HEK293 (cell line): ENCODE results near the gene FADS2.

ENCODE experiments used
- CTCF ChIA-PET: fragments of 350-600 bp; formaldehyde crosslinking; extraction: SDS; loops from one replicate; lab custom pipeline; 2021; ENCODE audit warnings: antibody characterized with exemption; lab: Yijun Ruan, JAX
- POLR2A ChIA-PET: fragments of 300-600 bp; formaldehyde crosslinking; extraction: SDS; loops from one replicate; lab custom pipeline; 2020; ENCODE audit warnings: antibody characterized with exemption, inconsistent platforms; lab: Yijun Ruan, JAX
- H3K27ac ChIP-seq: fragments of 200-500 bp; sonication (Bioruptor generic); 2 replicates; pipeline ENCODE4 v1.5.1; 2014; ENCODE audit warnings: low read depth, low read length, control low read depth, inconsistent platforms; ENCODE audit errors: extremely low read depth
- H3K36me3 ChIP-seq, 2 experiments: fragments of 200-500 bp in 1 of 2; sonication (Bioruptor generic) in 1 of 2; 1 replicate in 1 of 2; 2 replicates in 1 of 2; pipeline ENCODE4 v1.5.1; 2014 to 2017; ENCODE audit warnings: inconsistent platforms in 2 of 2, low read length in 2 of 2; ENCODE audit not compliant: control insufficient read depth in 2 of 2, insufficient read depth in 1 of 2
- H3K4me1 ChIP-seq: fragments of 200-500 bp; sonication (Bioruptor generic); 2 replicates; pipeline ENCODE4 v1.5.1; 2014; ENCODE audit warnings: mild to moderate bottlenecking, low read length, inconsistent platforms; ENCODE audit not compliant: control insufficient read depth, insufficient read depth
- H3K4me3 ChIP-seq: 2 replicates; pipeline ENCODE4 v1.5.1; 2011; ENCODE audit warnings: low read depth, mild to moderate bottlenecking, control low read depth, low read length, moderate library complexity
- H3K9me3 ChIP-seq: fragments of 200-500 bp; sonication (Bioruptor generic); 2 replicates; pipeline ENCODE4 v1.5.1; 2014; ENCODE audit warnings: low read depth, low read length, inconsistent platforms; ENCODE audit not compliant: control insufficient read depth, insufficient read depth
- BCL6B ChIP-seq: fragments of 450-650 bp; formaldehyde crosslinking; IDR thresholded peaks from 2 replicates; pipeline ENCODE4 v1.5.1; 2017; ENCODE audit warnings: missing biosample characterization, missing genetic modification characterization
- SCRT1 ChIP-seq: fragments of 450-650 bp; formaldehyde crosslinking; IDR thresholded peaks from 2 replicates; pipeline ENCODE4 v1.5.1; 2016; ENCODE audit warnings: missing biosample characterization, missing genetic modification characterization, borderline replicate concordance
- YY2 ChIP-seq: fragments of 450-650 bp; formaldehyde crosslinking; IDR thresholded peaks from 2 replicates; pipeline ENCODE4 v1.5.1; 2016; ENCODE audit warnings: missing biosample characterization, missing genetic modification characterization
- ZBTB10 ChIP-seq: fragments of 450-650 bp; formaldehyde crosslinking; IDR thresholded peaks from 2 replicates; pipeline ENCODE4 v1.5.1; 2016; ENCODE audit warnings: missing biosample characterization, missing genetic modification characterization
- ZBTB17 ChIP-seq: fragments of 450-650 bp; formaldehyde crosslinking; IDR thresholded peaks from 2 replicates; pipeline ENCODE4 v1.5.1; 2016; ENCODE audit warnings: missing biosample characterization, missing genetic modification characterization
- ZBTB26 ChIP-seq: fragments of 450-650 bp; formaldehyde crosslinking; optimal IDR thresholded peaks from 2 replicates; pipeline ENCODE3; 2016; ENCODE audit warnings: missing biosample characterization, mild to moderate bottlenecking, missing genetic modification characterization
- ZBTB44 ChIP-seq: fragments of 450-650 bp; IDR thresholded peaks from 2 replicates; pipeline ENCODE4 v1.5.1; 2018; ENCODE audit warnings: missing biosample characterization, mild to moderate bottlenecking, missing genetic modification characterization
- ZBTB6 ChIP-seq: fragments of 450-650 bp; formaldehyde crosslinking; IDR thresholded peaks from 2 replicates; pipeline ENCODE4 v1.5.1; 2017; ENCODE audit warnings: missing biosample characterization, missing genetic modification characterization
- ZFP37 ChIP-seq: fragments of 450-650 bp; formaldehyde crosslinking; IDR thresholded peaks from 2 replicates; pipeline ENCODE4 v1.5.1; 2016; ENCODE audit warnings: missing biosample characterization, missing genetic modification characterization
- ZNF112 ChIP-seq: fragments of 450-650 bp; formaldehyde crosslinking; IDR thresholded peaks from 2 replicates; pipeline ENCODE4 v1.5.0; 2017; ENCODE audit warnings: missing biosample characterization, missing genetic modification characterization
- ZNF121 ChIP-seq: fragments of 450-650 bp; formaldehyde crosslinking; IDR thresholded peaks from 2 replicates; pipeline ENCODE4 v1.5.1; 2016; ENCODE audit warnings: missing biosample characterization, missing genetic modification characterization
- ZNF140 ChIP-seq: fragments of 450-650 bp; formaldehyde crosslinking; IDR thresholded peaks from 2 replicates; pipeline ENCODE4 v1.5.1; 2016; ENCODE audit warnings: missing biosample characterization, missing genetic modification characterization
- ZNF221 ChIP-seq: fragments of 450-650 bp; formaldehyde crosslinking; IDR thresholded peaks from 2 replicates; pipeline ENCODE4 v1.5.1; 2017; ENCODE audit warnings: missing biosample characterization, missing genetic modification characterization, borderline replicate concordance
- ZNF354C ChIP-seq: fragments of 450-650 bp; formaldehyde crosslinking; IDR thresholded peaks from 2 replicates; pipeline ENCODE4 v1.5.1; 2016; ENCODE audit warnings: missing biosample characterization, missing genetic modification characterization, low read depth, borderline replicate concordance
- ZNF624 ChIP-seq: fragments of 450-650 bp; formaldehyde crosslinking; IDR thresholded peaks from 2 replicates; pipeline ENCODE4 v1.5.1; 2017; ENCODE audit warnings: missing biosample characterization, missing genetic modification characterization
- ZNF747 ChIP-seq: fragments of 450-650 bp; formaldehyde crosslinking; IDR thresholded peaks from 2 replicates; pipeline ENCODE4 v1.5.1; 2016; ENCODE audit warnings: missing biosample characterization, missing genetic modification characterization
- ZSCAN30 ChIP-seq: fragments of 450-650 bp; IDR thresholded peaks from 2 replicates; pipeline ENCODE4 v1.5.1; 2018; ENCODE audit warnings: missing biosample characterization, mild to moderate bottlenecking, missing genetic modification characterization, moderate library complexity

FADS2 gene

GRCh38 chr11:61851113-61851899 lies 23.2 kb downstream of the FADS2 start:
- CTCF ChIA-PET: interaction anchor here (0.7 kb wide), 1 partner anchor 231 kb away, joined by 3 read pairs; no protein-coding TSS in a partner anchor
- peaks cover 11 to 21% of the 10 kb centered on the region in 2 experiments for H3K36me3 ChIP-seq
- TF ChIP-seq ZBTB26 (tag by site-specific recombination) (no peak), ZNF624 (tag by site-specific recombination) (no peak), ZSCAN30 (tag by site-specific recombination) (no peak), YY2 (tag by site-specific recombination) (no peak), ZNF354C (tag by site-specific recombination) (no peak), ZNF112 (no peak), BCL6B (tag by site-specific recombination) (no peak), ZNF747 (tag by site-specific recombination) (no peak), ZNF221 (tag by site-specific recombination) (no peak), ZNF121 (tag by site-specific recombination) (no peak), ZFP37 (no peak), ZBTB17 (no peak), ZBTB6 (tag by site-specific recombination) (no peak)
- no peaks in the 10 kb centered on the region for H3K9me3 ChIP-seq
- no peak overlapping the region for H3K4me3 ChIP-seq
- no peak overlapping the region for H3K27ac ChIP-seq
- POLR2A ChIA-PET: no interaction called here
- no peaks in the 10 kb centered on the region for H3K4me1 ChIP-seq

GRCh38 chr11:61851900-61852295 lies 23.8 kb downstream of the FADS2 start:
- TF ChIP-seq SCRT1 (tag by site-specific recombination): no peak
- TF ChIP-seq ZNF140 (tag by site-specific recombination): no peak
- TF ChIP-seq ZBTB10 (tag by site-specific recombination): no peak
- TF ChIP-seq ZBTB44 (tag by site-specific recombination): no peak
- TF ChIP-seq, all 188 proteins: peak for 0
- ChIA-PET CTCF (no interaction called here), POLR2A (no interaction called here)
- no peaks in the 10 kb centered on the region for H3K9me3 ChIP-seq
- no peaks in the 10 kb centered on the region for H3K4me1 ChIP-seq
- no peak overlapping the region for H3K27ac ChIP-seq
- H3K36me3 ChIP-seq: peaks cover 11 to 19% of the 10 kb centered on the region in 2 experiments
- H3K4me3 ChIP-seq: no peak overlapping the region
